AG20443 (cell line): ENCODE results near the gene TGFBR2.
A peak's percentile ranks its signal among the peaks of the same experiment; 100 is the strongest.

Experiments
- DNase-seq: peaks from one replicate; pipeline ENCODE4 v3.0.0; 2012; ENCODE audit warnings: low spot score, mixed read lengths

Gene TGFBR2

DNA sequence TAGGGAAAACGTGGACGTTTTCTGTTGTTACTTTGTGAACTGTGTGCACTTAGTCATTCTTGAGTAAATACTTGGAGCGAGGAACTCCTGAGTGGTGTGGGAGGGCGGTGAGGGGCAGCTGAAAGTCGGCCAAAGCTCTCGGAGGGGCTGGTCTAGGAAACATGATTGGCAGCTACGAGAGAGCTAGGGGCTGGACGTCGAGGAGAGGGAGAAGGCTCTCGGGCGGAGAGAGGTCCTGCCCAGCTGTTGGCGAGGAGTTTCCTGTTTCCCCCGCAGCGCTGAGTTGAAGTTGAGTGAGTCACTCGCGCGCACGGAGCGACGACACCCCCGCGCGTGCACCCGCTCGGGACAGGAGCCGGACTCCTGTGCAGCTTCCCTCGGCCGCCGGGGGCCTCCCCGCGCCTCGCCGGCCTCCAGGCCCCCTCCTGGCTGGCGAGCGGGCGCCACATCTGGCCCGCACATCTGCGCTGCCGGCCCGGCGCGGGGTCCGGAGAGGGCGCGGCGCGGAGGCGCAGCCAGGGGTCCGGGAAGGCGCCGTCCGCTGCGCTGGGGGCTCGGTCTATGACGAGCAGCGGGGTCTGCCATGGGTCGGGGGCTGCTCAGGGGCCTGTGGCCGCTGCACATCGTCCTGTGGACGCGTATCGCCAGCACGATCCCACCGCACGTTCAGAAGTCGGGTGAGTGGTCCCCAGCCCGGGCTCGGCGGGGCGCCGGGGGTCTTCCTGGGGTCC is at the start of gene TGFBR2:
TSS of gene TGFBR2 (plus strand) at position 301 of the 731 bp plus-strand sequence. CDS start at position 584, 283 bp downstream.
- DNase-seq: peak; percentile 96

GRCh38 chr3:30557746-30558303 is 48.6 kb upstream of the TGFBR2 start:
- DNase-seq: no peak

GRCh38 chr3:30563956-30564355 is 42.4 kb upstream of the TGFBR2 start:
- DNase-seq: no peak

- no peak for DNase-seq
Measured at GRCh38 chr3:30567139-30567753, 39.2 kb upstream of the TGFBR2 start.

GRCh38 chr3:30576946-30577345 is 29.5 kb upstream of the TGFBR2 start:
- DNase-seq: no peak

DNA sequence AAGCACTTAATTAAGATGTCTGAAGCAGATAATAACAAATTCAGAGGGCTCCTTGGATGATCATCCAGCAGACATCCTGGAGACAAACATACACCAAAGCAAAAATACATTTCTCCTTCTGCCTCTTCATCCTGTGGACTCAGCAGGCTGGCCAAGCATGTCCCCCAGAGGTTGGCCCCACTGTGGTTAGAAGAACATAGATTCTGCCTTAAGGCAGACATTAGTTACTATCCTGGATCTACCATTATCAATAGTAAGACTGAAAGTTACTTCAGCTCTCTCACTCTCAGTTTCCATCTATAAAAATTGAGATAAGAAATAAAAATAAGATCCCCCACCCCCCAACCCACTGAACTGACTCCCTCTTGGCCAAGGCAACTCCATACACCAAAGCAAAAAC is 28.6 kb upstream of the TGFBR2 start:
- DNase-seq: no peak

- DNase-seq: peak; percentile 87
Measured at GRCh38 chr3:30578479-30578878, 27.9 kb upstream of the TGFBR2 start.

DNA sequence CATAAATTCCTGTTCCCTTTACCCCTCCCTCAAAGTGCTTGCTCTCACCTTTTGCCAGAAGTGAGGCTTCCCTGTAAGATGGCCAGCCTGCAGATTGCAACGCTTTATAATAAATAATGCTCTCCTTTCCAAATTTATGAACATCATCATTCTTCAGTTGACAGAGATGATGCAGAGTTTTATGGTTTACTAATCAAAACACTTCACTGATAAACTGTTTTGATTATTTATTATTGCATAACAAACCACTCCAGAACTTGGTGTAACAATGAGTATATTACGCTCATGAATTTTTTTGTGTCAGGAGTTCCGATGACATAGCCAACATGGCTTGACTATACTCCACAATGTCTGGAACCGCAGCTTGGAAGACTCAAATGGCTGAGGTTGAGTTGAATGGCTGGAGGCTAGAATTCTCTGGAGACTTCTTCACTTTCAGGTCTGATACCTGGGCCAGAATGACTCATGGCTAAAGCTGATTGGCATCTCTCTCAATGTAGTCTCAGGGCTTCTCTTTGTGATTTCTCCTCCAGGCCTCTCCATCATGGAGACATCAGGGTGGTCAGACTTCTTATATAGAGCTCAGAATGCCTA is 27.3 kb upstream of the TGFBR2 start:
- no peak for DNase-seq

GRCh38 chr3:30581067-30581585 is 25.3 kb upstream of the TGFBR2 start:
- DNase-seq: no peak

GRCh38 chr3:30581982-30582381 is 24.4 kb upstream of the TGFBR2 start:
- DNase-seq: no peak

DNA sequence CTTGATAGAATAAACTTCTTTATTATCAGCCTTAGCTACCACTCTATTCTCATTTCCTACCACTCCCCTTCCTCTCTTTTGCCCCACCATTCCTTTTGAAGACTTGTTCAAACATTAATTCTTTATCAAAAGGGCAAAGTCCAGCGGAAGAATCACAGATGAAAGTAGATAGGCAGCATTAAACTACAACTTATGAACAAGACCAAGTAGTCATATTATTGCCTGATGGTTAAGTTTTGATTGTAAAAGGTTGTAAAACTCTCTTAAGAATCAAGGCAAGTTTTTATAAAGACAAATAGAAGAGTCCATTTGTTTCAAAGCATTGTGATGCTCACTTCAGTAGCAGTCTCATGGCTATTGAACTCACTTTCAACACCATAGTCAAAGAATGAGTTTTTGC is 22.4 kb upstream of the TGFBR2 start:
- DNase-seq: no peak

DNA sequence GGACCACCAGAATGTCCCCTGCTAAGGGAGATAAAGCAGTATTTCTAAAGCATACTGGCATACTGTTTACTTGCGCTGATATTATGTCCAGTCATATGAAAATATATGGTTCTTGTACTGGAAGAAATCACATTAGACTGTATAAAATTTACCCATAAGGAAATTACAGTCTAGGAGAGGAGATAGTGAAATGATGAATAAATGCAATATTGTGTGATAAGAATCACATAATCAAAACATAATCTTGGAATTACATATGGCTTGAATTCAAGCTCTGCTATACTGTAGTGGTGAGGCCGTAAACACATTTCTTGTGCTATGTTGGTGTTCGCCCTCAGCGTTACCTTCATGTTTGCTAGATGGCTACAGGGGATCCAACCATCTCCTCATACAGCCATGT is 20.7 kb upstream of the TGFBR2 start:
- DNase-seq: no peak

GRCh38 chr3:30586096-30586805 is 20.1 kb upstream of the TGFBR2 start:
- DNase-seq: no peak

- no peak for DNase-seq
Measured at GRCh38 chr3:30586806-30587486, 19.5 kb upstream of the TGFBR2 start.

DNA sequence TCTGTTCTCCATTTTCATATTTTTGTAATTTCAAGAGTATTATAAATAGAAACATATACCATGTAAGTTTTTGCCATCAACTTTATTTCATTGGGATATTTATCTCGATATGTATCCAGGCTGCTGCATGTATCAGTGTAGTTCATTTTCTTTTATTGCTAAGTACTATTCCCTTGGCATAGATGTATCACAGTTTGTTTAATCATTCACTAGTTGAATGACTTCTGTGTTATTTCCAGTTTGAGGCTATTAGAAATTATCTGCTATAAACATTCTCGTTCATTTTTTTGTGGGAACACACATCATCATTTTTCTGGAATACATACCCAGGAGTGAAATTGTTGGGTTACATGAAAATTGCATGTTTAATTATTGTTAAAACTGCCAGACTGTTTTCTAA is 18.5 kb upstream of the TGFBR2 start:
- no peak for DNase-seq

- DNase-seq: no peak
Measured at GRCh38 chr3:30596152-30596551, 10.2 kb upstream of the TGFBR2 start.

DNA sequence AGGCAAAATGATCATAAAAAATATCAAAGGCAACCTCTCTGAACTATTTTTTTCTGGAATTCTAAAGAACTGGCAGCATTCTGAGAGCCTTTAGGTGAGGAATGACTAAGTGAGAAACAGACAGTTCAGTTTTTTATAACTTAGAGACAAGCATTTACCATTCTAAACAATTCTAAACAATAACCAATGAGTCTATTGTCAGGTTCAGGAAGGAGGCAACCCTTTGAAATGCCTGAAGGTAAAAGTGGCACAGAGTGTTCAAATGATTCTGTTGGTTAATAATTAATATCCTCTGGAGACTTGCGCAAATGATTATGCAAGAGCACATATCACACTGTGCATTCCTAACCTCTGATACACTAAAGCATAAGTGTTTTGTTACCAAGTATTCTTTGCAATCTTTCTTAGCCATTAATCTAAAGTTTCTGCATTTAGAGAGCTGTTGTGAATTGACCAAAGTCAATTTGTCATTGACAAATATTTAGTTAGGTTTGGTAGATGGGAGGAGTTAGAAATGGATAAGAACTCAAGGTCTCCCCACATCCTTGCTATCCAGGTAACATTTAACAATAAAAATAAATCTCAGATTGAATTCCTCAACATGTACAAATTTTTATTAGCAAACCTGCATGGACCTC is 9.2 kb upstream of the TGFBR2 start:
- peak; percentile 43 for DNase-seq

GRCh38 chr3:30597769-30598134 is 8.6 kb upstream of the TGFBR2 start:
- DNase-seq: no peak

DNA sequence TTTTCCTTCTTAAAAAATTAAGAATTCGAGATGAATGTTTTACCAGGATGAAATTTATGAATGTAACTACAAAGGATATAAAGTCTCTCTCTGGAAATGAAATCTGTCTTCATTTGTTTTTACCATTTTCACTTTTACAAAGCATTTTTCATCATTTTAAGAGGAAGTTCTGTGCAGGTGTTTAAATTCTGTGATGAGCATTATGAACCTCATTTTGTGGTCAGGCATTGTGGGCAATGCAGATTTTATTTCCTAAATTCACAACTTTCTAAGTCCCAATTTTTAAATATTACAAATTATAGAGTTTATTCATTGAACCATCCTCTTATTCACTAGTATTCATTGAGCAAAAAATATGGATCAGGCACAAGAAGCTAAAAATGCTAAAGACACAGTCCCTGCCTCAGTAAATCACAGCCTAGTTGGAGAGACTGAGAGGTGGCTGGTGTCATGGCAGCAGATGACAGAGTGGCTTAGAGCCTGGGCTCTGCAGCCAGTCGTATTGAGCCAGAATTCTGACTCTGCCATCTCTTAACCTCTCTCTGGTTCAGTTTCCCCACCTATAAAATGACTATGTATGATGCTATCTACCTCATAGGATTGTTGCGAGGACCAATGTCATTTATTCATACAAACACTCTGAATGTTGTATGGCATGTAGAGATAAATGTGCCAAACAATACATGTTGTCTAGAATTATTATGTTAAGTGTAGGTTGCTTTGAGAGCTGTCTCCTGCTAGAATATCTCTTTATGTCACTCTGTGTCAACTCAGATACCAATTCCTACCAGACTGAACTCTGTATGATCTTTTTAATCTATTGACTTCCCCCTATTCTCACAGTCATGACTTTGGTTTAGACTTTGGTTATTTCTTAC is 7.5 kb upstream of the TGFBR2 start:
- no peak for DNase-seq

DNA sequence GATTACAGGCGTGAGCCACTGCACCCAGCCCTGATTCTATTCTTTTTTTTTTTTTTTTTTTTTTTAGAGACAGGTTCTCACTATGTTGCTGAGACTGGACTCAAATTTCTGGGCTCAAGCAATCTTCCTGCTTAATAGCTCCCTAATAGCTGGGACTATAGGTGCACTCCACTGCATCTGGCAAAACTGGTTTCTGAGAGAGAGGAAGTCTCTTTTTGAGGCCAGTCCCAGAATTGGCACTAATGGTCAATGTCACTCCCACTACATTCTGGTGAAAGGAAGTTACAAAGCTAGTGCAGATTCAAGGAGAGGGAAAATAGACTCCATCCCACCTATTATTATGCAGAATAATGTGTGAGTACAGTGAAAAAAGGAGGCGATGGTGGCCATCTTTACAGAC is 5.8 kb upstream of the TGFBR2 start:
- no peak for DNase-seq
